ENCODE measurements around the gene SLCO2A1.

SLCO2A1 gene

GRCh38 chr3:133887074-133887802 is 142.5 kb downstream of the SLCO2A1 start:
- DNase-seq (ENCODE audit: low read depth in 4 of 4, low spot score in 1 of 4), result no peak

- no peak for DNase-seq (ENCODE audit: low read depth in 4 of 4, low spot score in 1 of 4)
These were observed 143.5 kb downstream of the SLCO2A1 start for GRCh38 chr3:133886031-133886722.

- DNase-seq (ENCODE audit: low read depth in 4 of 4, low spot score in 1 of 4), result no peak
These were observed 144.6 kb downstream of the SLCO2A1 start for GRCh38 chr3:133884887-133885711.

GRCh38 chr3:133884054-133884886 is 145.5 kb downstream of the SLCO2A1 start:
- DNase-seq (ENCODE audit: low read depth in 4 of 4, low spot score in 1 of 4), result no peak

- no peak for DNase-seq (ENCODE audit: low read depth in 4 of 4, low spot score in 1 of 4)
These were observed 146.1 kb downstream of the SLCO2A1 start for GRCh38 chr3:133883641-133884040.

- no peak for DNase-seq (ENCODE audit: low read depth in 4 of 4, low spot score in 1 of 4)
These were observed 146.6 kb downstream of the SLCO2A1 start for GRCh38 chr3:133882986-133883586.

GRCh38 chr3:133881939-133882825 is 147.5 kb downstream of the SLCO2A1 start:
- DNase-seq (ENCODE audit: low read depth in 4 of 4, low spot score in 1 of 4), result no peak

GRCh38 chr3:133881492-133881891 is 148.2 kb downstream of the SLCO2A1 start:
- no peak for DNase-seq (ENCODE audit: low read depth in 4 of 4, low spot score in 1 of 4)

GRCh38 chr3:133880886-133881455 is 148.8 kb downstream of the SLCO2A1 start:
- no peak for DNase-seq (ENCODE audit: low read depth in 4 of 4, low spot score in 1 of 4)

GRCh38 chr3:133880287-133880686 is 149.4 kb downstream of the SLCO2A1 start:
- no peak for DNase-seq (ENCODE audit: low read depth in 4 of 4, low spot score in 1 of 4)

- no peak for DNase-seq (ENCODE audit: low read depth in 4 of 4, low spot score in 1 of 4)
These were observed 151.2 kb downstream of the SLCO2A1 start for GRCh38 chr3:133878518-133878917.
